ENCODE measurements around the gene PXDN. TPM values are rescaled to one million over a fixed set of nuclear protein-coding genes. Genes with fewer than 3 reads are reported as not detected.

Gene PXDN
- total and polyA plus RNA-seq, 2 donors (not counting 1 experiment from before 2014, with no cell fraction given), result 0.21 to 1.4 TPM

DNA sequence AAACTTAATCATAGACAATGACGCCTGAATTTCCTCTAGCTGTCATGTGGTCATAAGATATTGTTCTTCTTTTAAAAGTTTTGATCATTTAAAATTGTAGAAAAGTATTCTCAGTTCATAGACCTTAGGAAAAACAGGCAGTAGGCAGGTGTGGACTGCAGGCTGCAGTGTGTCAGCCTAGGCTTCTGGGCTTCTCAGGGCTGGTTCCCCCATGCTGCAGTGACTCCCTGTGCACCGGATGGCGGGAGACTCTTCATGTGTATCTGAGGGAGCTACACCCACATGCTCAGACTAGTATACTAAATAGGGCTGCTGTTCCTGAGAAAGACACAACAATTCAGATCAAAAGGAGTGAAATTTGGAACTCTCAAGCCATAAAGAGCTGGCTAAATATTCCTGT, 72.4 kb downstream of the PXDN start:
- Histone ChIP-seq H3K27me3 (replicated peaks in 1 of 4; ENCODE audit: control extremely low read depth in 1 of 4, control insufficient read depth in 3 of 4, insufficient read depth in 4 of 4, low read length in 3 of 4) (no peaks in the 10 kb centered on the region), H3K36me3 (replicated peaks in 1 of 2; ENCODE audit: control extremely low read depth in 1 of 2, control insufficient read depth in 1 of 2, extremely low read depth in 1 of 2, insufficient read depth in 2 of 2, low read length in 1 of 2) (no peaks in the 10 kb centered on the region), H4K20me1 (ENCODE audit: control insufficient read depth, insufficient read depth, low read length, poor library complexity, severe bottlenecking) (no peaks in the 10 kb centered on the region), H3K9ac (ENCODE audit: low read length) (no peak overlapping the region), H3K79me2 (ENCODE audit: control insufficient read depth, insufficient read depth, low read length) (no peaks in the 10 kb centered on the region), H2AFZ (ENCODE audit: insufficient read depth, low read depth, low read length, poor library complexity, severe bottlenecking) (no peak overlapping the region), H3K9me3 (ENCODE audit: control extremely low read depth in 1 of 3, control insufficient read depth in 2 of 3, insufficient read depth in 1 of 3, low read length in 2 of 3) (no peaks in the 10 kb centered on the region), H3K4me1 (ENCODE audit: control insufficient read depth in 2 of 2, insufficient read depth in 2 of 2, low read length in 2 of 2) (no peaks in the 10 kb centered on the region), H3K4me2 (replicated peaks; ENCODE audit: low read depth, low read length, poor library complexity, severe bottlenecking) (no peak overlapping the region), H3K27ac (ENCODE audit: low read length in 2 of 2) (no peak overlapping the region), H3K4me3 (ENCODE audit: control extremely low read depth in 1 of 5, extremely low read depth in 1 of 5, insufficient read depth in 1 of 5, low read depth in 2 of 5, low read length in 4 of 5) (no peak overlapping the region)
- ChIA-PET CTCF (no interaction called here), POLR2A (no interaction called here)
- H3K4me1 Mint-ChIP-seq, result no peaks in the 10 kb centered on the region
- no CpG with 5 or more reads among the region's 3 CpGs for WGBS (ENCODE audit: insufficient coverage)
- no peak overlapping the region for H3K4me3 Mint-ChIP-seq
- no peaks in the 10 kb centered on the region for H3K9me3 Mint-ChIP-seq (ENCODE audit: insufficient read depth)
- no peak overlapping the region for H3K27ac Mint-ChIP-seq
- H3K27me3 Mint-ChIP-seq, result no peaks in the 10 kb centered on the region
- intact Hi-C loops (cut with micrococcal nuclease), result no loop called here
- ATAC-seq (ENCODE audit: low read depth) (no peak), DNase-seq (no peak)
- TF ChIP-seq EZH2 (IDR thresholded peaks at IDR 0.05; ENCODE audit: borderline replicate concordance, insufficient read depth, low read depth, low read length, poor library complexity, severe bottlenecking), result no peak
- no peak for TF ChIP-seq CTCF (IDR thresholded peaks at IDR 0.05)

GRCh38 chr2:1670636-1671035, 73.7 kb downstream of the PXDN start:
- Histone ChIP-seq H3K4me2 (replicated peaks; ENCODE audit: low read depth, low read length, poor library complexity, severe bottlenecking) (no peak overlapping the region), H3K27me3 (replicated peaks in 1 of 4; ENCODE audit: control extremely low read depth in 1 of 4, control insufficient read depth in 3 of 4, insufficient read depth in 4 of 4, low read length in 3 of 4) (no peaks in the 10 kb centered on the region), H3K27ac (ENCODE audit: low read length in 2 of 2) (no peak overlapping the region), H3K79me2 (ENCODE audit: control insufficient read depth, insufficient read depth, low read length) (no peaks in the 10 kb centered on the region), H3K4me3 (ENCODE audit: control extremely low read depth in 1 of 5, extremely low read depth in 1 of 5, insufficient read depth in 1 of 5, low read depth in 2 of 5, low read length in 4 of 5) (no peak overlapping the region), H4K20me1 (ENCODE audit: control insufficient read depth, insufficient read depth, low read length, poor library complexity, severe bottlenecking) (no peaks in the 10 kb centered on the region), H3K9ac (ENCODE audit: low read length) (no peak overlapping the region), H3K36me3 (replicated peaks in 1 of 2; ENCODE audit: control extremely low read depth in 1 of 2, control insufficient read depth in 1 of 2, extremely low read depth in 1 of 2, insufficient read depth in 2 of 2, low read length in 1 of 2) (no peaks in the 10 kb centered on the region), H3K4me1 (ENCODE audit: control insufficient read depth in 2 of 2, insufficient read depth in 2 of 2, low read length in 2 of 2) (no peaks in the 10 kb centered on the region), H3K9me3 (ENCODE audit: control extremely low read depth in 1 of 3, control insufficient read depth in 2 of 3, insufficient read depth in 1 of 3, low read length in 2 of 3) (no peaks in the 10 kb centered on the region), H2AFZ (ENCODE audit: insufficient read depth, low read depth, low read length, poor library complexity, severe bottlenecking) (no peak overlapping the region)
- no peaks in the 10 kb centered on the region for H3K4me1 Mint-ChIP-seq
- H3K27me3 Mint-ChIP-seq, result no peaks in the 10 kb centered on the region
- DNase-seq, result no peak
- WGBS (ENCODE audit: insufficient coverage), result 80% methylated on average over 2 of the region's 6 CpGs
- ChIA-PET CTCF (no interaction called here), POLR2A (no interaction called here)
- ATAC-seq (ENCODE audit: low read depth), result no peak
- no peak for TF ChIP-seq CTCF (IDR thresholded peaks at IDR 0.05)
- TF ChIP-seq EZH2 (IDR thresholded peaks at IDR 0.05; ENCODE audit: borderline replicate concordance, insufficient read depth, low read depth, low read length, poor library complexity, severe bottlenecking), result no peak
- intact Hi-C loops (cut with micrococcal nuclease), result no loop called here
- no peaks in the 10 kb centered on the region for H3K9me3 Mint-ChIP-seq (ENCODE audit: insufficient read depth)
- no peak overlapping the region for H3K4me3 Mint-ChIP-seq
- H3K27ac Mint-ChIP-seq, result no peak overlapping the region
